Trophoblast cell (in vitro differentiated cells and primary cell): ENCODE results near the gene FAM168A.

Experiments used
- DNase-seq, 2 donors: peaks; one replicate each; pipeline ENCODE4 v3.0.0-alpha.2; 2016
- H2AFZ ChIP-seq: 2 replicates; pipeline ENCODE4 v1.6.1; 2013; ENCODE audit warnings: low read length, moderate library complexity, mild to moderate bottlenecking; ENCODE audit not compliant: insufficient read depth, poor library complexity
- H2AK5ac ChIP-seq: 2 replicates; pipeline ENCODE4 v1.6.1; 2013; ENCODE audit warnings: mild to moderate bottlenecking, low read length
- H2BK120ac ChIP-seq: 2 replicates; pipeline ENCODE4 v1.6.1; 2013; ENCODE audit warnings: low read length, mild to moderate bottlenecking, moderate library complexity; ENCODE audit not compliant: insufficient read depth, poor library complexity
- H2BK12ac ChIP-seq: 2 replicates; pipeline ENCODE4 v1.6.1; 2013; ENCODE audit warnings: mild to moderate bottlenecking, low read length, moderate library complexity
- H2BK5ac ChIP-seq: 2 replicates; pipeline ENCODE4 v1.6.1; 2013; ENCODE audit warnings: low read length, low read depth, moderate library complexity, mild to moderate bottlenecking; ENCODE audit not compliant: poor library complexity
- H3K14ac ChIP-seq: 2 replicates; pipeline ENCODE4 v1.6.1; 2013; ENCODE audit warnings: mild to moderate bottlenecking, low read length
- H3K18ac ChIP-seq: 2 replicates; pipeline ENCODE4 v1.6.1; 2013; ENCODE audit warnings: mild to moderate bottlenecking, low read length
- H3K23ac ChIP-seq: 2 replicates; pipeline ENCODE4 v1.6.1; 2013; ENCODE audit warnings: low read length
- H3K27ac ChIP-seq: 2 replicates; pipeline ENCODE4 v1.5.1; 2013; ENCODE audit warnings: low read depth, mild to moderate bottlenecking, inconsistent platforms, low read length, moderate library complexity
- H3K27me3 ChIP-seq: 2 replicates; pipeline ENCODE4 v1.6.1; 2013; ENCODE audit warnings: inconsistent platforms, mild to moderate bottlenecking, low read length, moderate library complexity; ENCODE audit not compliant: insufficient read depth
- H3K36me3 ChIP-seq, 2 experiments: 1 replicate in 1 of 2; 2 replicates in 1 of 2; pipeline ENCODE4 v1.6.1; 2013; ENCODE audit warnings: low read length in 2 of 2, mild to moderate bottlenecking in 2 of 2, moderate library complexity in 1 of 2; ENCODE audit not compliant: insufficient read depth in 2 of 2, control insufficient read depth in 1 of 2
- H3K4ac ChIP-seq: 2 replicates; pipeline ENCODE4 v1.6.1; 2013; ENCODE audit warnings: low read depth, mild to moderate bottlenecking, low read length, moderate library complexity
- H3K4me1 ChIP-seq, 2 experiments: 1 replicate in 1 of 2; 2 replicates in 1 of 2; pipeline ENCODE4 v1.6.1; 2013; ENCODE audit warnings: low read length in 2 of 2, mild to moderate bottlenecking in 2 of 2, moderate library complexity in 1 of 2; ENCODE audit not compliant: insufficient read depth in 2 of 2, control insufficient read depth in 1 of 2
- H3K4me2 ChIP-seq: 2 replicates; pipeline ENCODE4 v1.6.1; 2013; ENCODE audit warnings: inconsistent platforms, mild to moderate bottlenecking, low read length, moderate library complexity
- H3K4me3 ChIP-seq: 2 replicates; pipeline ENCODE4 v1.5.1; 2013; ENCODE audit warnings: mild to moderate bottlenecking, low read depth, low read length, inconsistent platforms
- H3K79me1 ChIP-seq: one replicate; pipeline ENCODE4 v1.6.1; 2013; ENCODE audit warnings: low read length
- H3K79me2 ChIP-seq: 2 replicates; pipeline ENCODE4 v1.6.1; 2013; ENCODE audit warnings: low read length, mild to moderate bottlenecking; ENCODE audit not compliant: control insufficient read depth, insufficient read depth, poor library complexity
- H3K9ac ChIP-seq: 2 replicates; pipeline ENCODE4 v1.6.1; 2013; ENCODE audit warnings: mild to moderate bottlenecking, low read length
- H3K9me3 ChIP-seq: 2 replicates; pipeline ENCODE4 v1.6.1; 2013; ENCODE audit warnings: low read depth, mild to moderate bottlenecking, control low read depth, inconsistent platforms, low read length; ENCODE audit not compliant: insufficient read depth
- H4K12ac ChIP-seq: 2 replicates; pipeline ENCODE4 v1.6.1; 2013; ENCODE audit warnings: low read depth, mild to moderate bottlenecking, low read length, moderate library complexity
- H4K8ac ChIP-seq: 2 replicates; pipeline ENCODE4 v1.6.1; 2013; ENCODE audit warnings: low read depth, mild to moderate bottlenecking, low read length, moderate library complexity
- H4K91ac ChIP-seq: one replicate; pipeline ENCODE4 v1.6.1; 2013; ENCODE audit warnings: low read depth, mild to moderate bottlenecking, low read length, moderate library complexity
- WGBS: extraction: QIAGEN DNeasy Blood & Tissue Kit; methylation state at CpG from one replicate; pipeline ENCODE4 v1.1.7; 2013; ENCODE audit warnings: missing lambda C conversion rate; ENCODE audit not compliant: insufficient read length, insufficient coverage; ENCODE audit errors: extremely low coverage; 5-methylcytosine and 5-hydroxymethylcytosine counted together

FAM168A gene

DNA sequence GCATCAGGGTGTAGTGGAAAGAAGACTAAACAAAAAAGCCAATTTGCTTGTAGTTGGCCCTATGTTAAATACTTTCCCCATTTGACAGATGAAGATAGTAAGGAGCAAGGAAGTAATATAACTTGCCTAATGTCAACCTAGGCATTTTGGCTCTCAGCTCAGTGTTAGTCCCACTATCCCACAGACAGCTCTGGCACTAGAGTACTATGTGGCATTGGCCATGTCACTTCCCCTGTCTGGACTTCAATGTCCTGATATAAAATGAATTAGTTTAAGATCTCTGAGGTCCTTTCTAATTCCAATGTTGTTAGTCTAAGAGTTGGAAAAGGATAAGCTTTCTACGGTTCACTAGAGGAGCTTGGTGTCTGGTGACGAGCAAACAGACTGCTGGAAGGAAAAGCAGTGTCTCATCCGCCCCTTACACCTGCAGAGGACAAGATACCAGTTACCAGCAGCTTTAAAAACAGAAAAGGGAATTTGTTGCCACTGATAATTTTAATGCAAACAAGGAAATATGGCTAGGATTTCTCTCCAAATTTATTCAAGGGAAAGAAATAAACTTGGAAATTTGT is 129.2 kb downstream of the FAM168A start:
- Histone ChIP-seq H4K8ac (no peak overlapping the region), H3K4me3 (no peak overlapping the region), H3K79me2 (no peaks in the 10 kb centered on the region), H3K36me3 (no peaks in the 10 kb centered on the region), H3K9ac (no peak overlapping the region), H3K14ac (no peak overlapping the region), H3K18ac (no peak overlapping the region), H3K23ac (no peak overlapping the region), H3K9me3 (no peaks in the 10 kb centered on the region), H3K4me2 (no peak overlapping the region), H4K91ac (no peak overlapping the region), H3K79me1 (no peaks in the 10 kb centered on the region), H2BK12ac (no peak overlapping the region), H3K27ac (no peak overlapping the region), H4K12ac (no peak overlapping the region), H2AK5ac (no peak overlapping the region), H3K4ac (no peak overlapping the region), H2BK120ac (no peak overlapping the region), H3K4me1 (peaks cover 3 to 4% of the 10 kb centered on the region in 2 experiments), H2BK5ac (no peak overlapping the region), H2AFZ (no peak overlapping the region), H3K27me3 (no peaks in the 10 kb centered on the region)
- no CpG with 5 or more reads among the region's 3 CpGs for WGBS
- DNase-seq: no peak

DNA sequence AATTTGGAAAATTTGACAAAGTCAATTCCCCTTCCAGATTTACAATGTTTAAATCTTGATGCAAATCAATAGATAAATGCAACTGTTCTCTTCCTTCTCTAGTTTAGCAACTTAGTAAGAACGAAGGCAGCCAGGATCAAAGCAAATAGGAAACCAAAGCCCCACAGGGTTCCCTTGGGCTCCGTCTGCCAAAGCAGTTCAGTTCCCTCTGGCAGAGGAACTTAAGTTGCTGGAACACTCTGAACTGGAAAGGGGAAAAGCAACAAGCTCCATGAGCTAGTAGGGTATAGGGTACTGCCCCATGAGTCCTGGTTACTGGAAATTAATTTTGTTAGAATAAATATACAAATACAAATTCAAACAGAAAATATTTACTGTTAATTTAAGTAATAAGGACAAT is 130.4 kb downstream of the FAM168A start:
- no peak overlapping the region for H2AK5ac ChIP-seq
- no peak overlapping the region for H3K27ac ChIP-seq
- no peak overlapping the region for H3K14ac ChIP-seq
- H3K79me2 ChIP-seq: no peaks in the 10 kb centered on the region
- H3K79me1 ChIP-seq: no peaks in the 10 kb centered on the region
- peaks cover 3 to 4% of the 10 kb centered on the region in 2 experiments for H3K4me1 ChIP-seq
- no peak overlapping the region for H2BK12ac ChIP-seq
- no peak overlapping the region for H4K12ac ChIP-seq
- H3K9ac ChIP-seq: no peak overlapping the region
- H4K8ac ChIP-seq: no peak overlapping the region
- H3K4me2 ChIP-seq: no peak overlapping the region
- no peak overlapping the region for H4K91ac ChIP-seq
- H2BK5ac ChIP-seq: no peak overlapping the region
- H3K27me3 ChIP-seq: no peaks in the 10 kb centered on the region
- H3K4ac ChIP-seq: no peak overlapping the region
- no peaks in the 10 kb centered on the region for H3K36me3 ChIP-seq
- DNase-seq: no peak
- no peaks in the 10 kb centered on the region for H3K9me3 ChIP-seq
- H3K23ac ChIP-seq: no peak overlapping the region
- no CpG with 5 or more reads among the region's 2 CpGs for WGBS
- no peak overlapping the region for H2BK120ac ChIP-seq
- no peak overlapping the region for H3K18ac ChIP-seq
- H3K4me3 ChIP-seq: no peak overlapping the region
- no peak overlapping the region for H2AFZ ChIP-seq

DNA sequence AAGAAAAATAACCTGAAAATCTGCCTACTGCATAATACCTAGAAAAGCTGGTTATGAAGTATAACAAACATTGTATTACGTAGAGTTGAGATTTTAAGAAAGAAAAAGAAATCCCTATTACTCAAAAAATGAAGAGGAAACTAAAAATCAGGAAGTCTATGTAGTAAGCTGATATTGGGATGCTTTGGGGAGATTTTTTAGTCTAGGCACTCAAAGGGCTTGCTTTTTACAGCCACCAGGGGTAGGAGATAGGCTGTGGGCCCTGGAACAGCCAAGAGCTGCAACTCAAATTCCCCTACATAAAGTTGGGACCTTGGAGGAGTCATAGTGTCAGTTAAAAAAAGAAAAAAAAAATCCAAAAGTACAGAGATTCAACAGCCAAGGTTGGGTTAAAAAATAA is 131.3 kb downstream of the FAM168A start:
- no peaks in the 10 kb centered on the region for H3K36me3 ChIP-seq
- no peak overlapping the region for H2AK5ac ChIP-seq
- H2BK12ac ChIP-seq: no peak overlapping the region
- H3K27ac ChIP-seq: no peak overlapping the region
- H4K8ac ChIP-seq: no peak overlapping the region
- no peak overlapping the region for H3K4me3 ChIP-seq
- H3K27me3 ChIP-seq: no peaks in the 10 kb centered on the region
- no peak overlapping the region for H4K91ac ChIP-seq
- H3K14ac ChIP-seq: no peak overlapping the region
- H3K4me2 ChIP-seq: no peak overlapping the region
- H2BK5ac ChIP-seq: no peak overlapping the region
- H3K4ac ChIP-seq: no peak overlapping the region
- no CpG with 5 or more reads among the region's 1 CpG for WGBS
- no peak overlapping the region for H4K12ac ChIP-seq
- H3K9ac ChIP-seq: no peak overlapping the region
- H3K79me2 ChIP-seq: no peaks in the 10 kb centered on the region
- DNase-seq: no peak
- no peaks in the 10 kb centered on the region for H3K79me1 ChIP-seq
- no peak overlapping the region for H3K23ac ChIP-seq
- no peak overlapping the region for H2AFZ ChIP-seq
- no peak overlapping the region for H3K18ac ChIP-seq
- no peak overlapping the region for H2BK120ac ChIP-seq
- no peaks in the 10 kb centered on the region for H3K9me3 ChIP-seq
- H3K4me1 ChIP-seq: peaks cover 3 to 4% of the 10 kb centered on the region in 2 experiments

DNA sequence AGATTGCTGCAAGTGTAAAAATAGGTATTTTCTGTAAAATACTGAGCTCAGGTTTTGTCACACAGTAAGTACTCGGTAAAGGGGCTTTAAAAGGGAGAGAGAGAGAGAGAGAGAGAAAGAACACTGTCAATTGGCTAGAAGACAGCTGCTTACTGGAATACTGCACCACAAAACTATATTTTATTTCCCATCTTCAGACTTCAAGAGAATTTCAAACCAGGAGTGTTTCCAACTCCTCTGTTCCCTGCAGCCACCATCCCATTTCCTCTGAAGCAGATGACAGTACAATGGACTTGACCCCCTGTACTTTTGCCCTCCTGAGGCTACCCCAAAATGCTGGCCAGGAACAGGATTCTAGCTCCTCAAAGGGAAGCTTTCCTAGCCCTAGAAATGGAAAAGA is 132.0 kb downstream of the FAM168A start:
- no peaks in the 10 kb centered on the region for H3K79me2 ChIP-seq
- no peak overlapping the region for H4K8ac ChIP-seq
- H3K4me3 ChIP-seq: no peak overlapping the region
- no CpG with 5 or more reads among the region's 1 CpG for WGBS
- H2BK12ac ChIP-seq: no peak overlapping the region
- H4K91ac ChIP-seq: no peak overlapping the region
- no peak overlapping the region for H2AFZ ChIP-seq
- no peak for DNase-seq
- H4K12ac ChIP-seq: no peak overlapping the region
- peaks cover 3 to 4% of the 10 kb centered on the region in 2 experiments for H3K4me1 ChIP-seq
- no peak overlapping the region for H3K4me2 ChIP-seq
- no peak overlapping the region for H2BK120ac ChIP-seq
- no peak overlapping the region for H3K4ac ChIP-seq
- H3K79me1 ChIP-seq: no peaks in the 10 kb centered on the region
- H3K9ac ChIP-seq: no peak overlapping the region
- H2BK5ac ChIP-seq: no peak overlapping the region
- H3K36me3 ChIP-seq: no peaks in the 10 kb centered on the region
- no peaks in the 10 kb centered on the region for H3K9me3 ChIP-seq
- no peak overlapping the region for H3K14ac ChIP-seq
- H3K23ac ChIP-seq: no peak overlapping the region
- no peaks in the 10 kb centered on the region for H3K27me3 ChIP-seq
- no peak overlapping the region for H2AK5ac ChIP-seq
- no peak overlapping the region for H3K18ac ChIP-seq
- no peak overlapping the region for H3K27ac ChIP-seq
